GM10248 (cell line): ENCODE measurements around the gene CTSC.

ENCODE experiments used
- CTCF ChIA-PET: fragments of 300-600 bp; sonication (Branson Sonifier 250); formaldehyde crosslinking; extraction: SDS; loops from one replicate; lab custom pipeline; 2021; ENCODE audit warnings: antibody characterized with exemption; lab: Yijun Ruan, JAX
- POLR2A ChIA-PET: fragments of 350-650 bp; sonication (Branson Sonifier 250); formaldehyde crosslinking; extraction: SDS; loops from one replicate; lab custom pipeline; 2020; ENCODE audit warnings: antibody characterized with exemption; lab: Yijun Ruan, JAX
- DNase-seq: peaks from one replicate; pipeline ENCODE4 v3.0.0; 2012; ENCODE audit errors: extremely low spot score
- CTCF ChIP-seq: IDR thresholded peaks from 2 replicates; pipeline ENCODE4 v1.5.1; 2012; ENCODE audit warnings: mild to moderate bottlenecking, low read depth; ENCODE audit errors: extremely low read depth, missing control alignments, control extremely low read depth

Gene CTSC

DNA sequence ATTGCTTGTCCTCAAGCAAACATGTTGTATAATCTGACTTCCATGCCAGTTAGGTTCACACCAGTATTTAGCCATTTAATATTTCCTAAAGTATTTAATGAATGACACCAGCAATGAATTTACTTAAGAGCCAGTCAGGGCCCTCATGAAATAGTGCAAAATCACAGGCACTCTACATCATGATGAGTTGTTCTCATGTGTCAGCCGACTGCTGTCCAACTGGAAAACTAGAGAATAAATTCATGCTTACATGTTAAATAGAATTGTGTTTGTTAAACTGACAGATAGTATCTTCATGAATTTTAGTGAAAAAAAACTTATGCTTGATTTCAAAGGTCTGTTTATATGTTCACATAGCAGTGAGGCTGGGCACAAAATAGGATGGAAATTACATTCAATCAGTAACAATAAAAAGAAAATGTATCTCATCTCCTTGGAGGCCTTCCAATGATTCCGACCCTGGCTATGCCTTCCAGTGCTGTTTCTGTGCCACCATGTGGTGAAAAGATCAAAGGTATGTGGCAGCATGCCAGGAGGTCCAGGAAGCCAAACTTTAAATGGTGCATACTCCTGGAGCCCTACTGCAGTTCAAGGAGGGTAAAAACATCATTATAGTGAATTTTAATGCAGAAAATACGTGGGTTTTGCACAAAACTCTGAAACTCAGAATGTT, 45.2 kb downstream of the CTSC start:
- ChIA-PET POLR2A (no interaction called here), CTCF (interaction anchor here (1.2 to 1.4 kb wide), 2 partner anchors 17 to 29 kb away, joined by 3 read pairs; no protein-coding TSS in a partner anchor)
- DNase-seq: no peak
- no peak for TF ChIP-seq CTCF

GRCh38 chr11:88288560-88288959, 49.0 kb downstream of the CTSC start:
- TF ChIP-seq CTCF: no peak
- no peak for DNase-seq
- ChIA-PET POLR2A (no interaction called here), CTCF (no interaction called here)

GRCh38 chr11:88284336-88285050, 53.0 kb downstream of the CTSC start:
- no peak for TF ChIP-seq CTCF
- ChIA-PET POLR2A (no interaction called here), CTCF (interaction anchor here (1.3 to 3.1 kb wide), 6 partner anchors 11 to 268 kb away, joined by 3 to 19 read pairs (median 6); no protein-coding TSS in a partner anchor)
- no peak for DNase-seq

GRCh38 chr11:88282747-88283515, 54.6 kb downstream of the CTSC start:
- CTCF ChIA-PET: interaction anchor here (1.0 to 2.6 kb wide), 4 partner anchors 51 to 267 kb away, joined by 3 to 11 read pairs (median 6); no protein-coding TSS in a partner anchor
- no peak for DNase-seq
- POLR2A ChIA-PET: no interaction called here
- TF ChIP-seq CTCF: no peak

DNA sequence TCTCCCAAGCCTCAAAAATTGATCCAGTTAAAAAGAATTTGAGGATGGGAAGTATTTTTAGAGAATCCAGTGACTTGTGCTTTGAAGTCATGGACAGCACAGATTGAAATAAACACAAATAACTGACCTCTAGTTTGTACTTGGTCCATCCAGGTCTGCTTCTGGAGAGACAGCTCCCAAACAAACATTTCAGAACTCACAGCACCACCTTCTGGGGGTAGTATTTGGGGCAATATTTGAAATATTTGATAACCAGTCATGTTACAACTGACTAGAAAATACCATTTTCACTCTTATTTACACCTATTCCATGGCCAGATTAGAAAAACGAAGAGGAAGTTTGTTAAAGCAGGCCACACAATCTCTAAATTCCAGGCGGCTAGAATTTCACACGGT, 56.2 kb downstream of the CTSC start:
- no peak for TF ChIP-seq CTCF
- ChIA-PET POLR2A (no interaction called here), CTCF (interaction anchor here (0.9 to 2.9 kb wide), 10 partner anchors 9 to 271 kb away, joined by 3 to 11 read pairs (median 4); no protein-coding TSS in a partner anchor)
- DNase-seq: no peak
